H1 (cell line): Measurements from ENCODE around the gene TGFA. TPM values are rescaled to one million over a fixed set of nuclear protein-coding genes. Genes with fewer than 3 reads are reported as not detected.

Experiments
- CTCF ChIA-PET: fragments of 300-600 bp; sonication (Branson Sonifier 250); formaldehyde crosslinking; loops from one replicate; lab custom pipeline; 2021; ENCODE audit not compliant: partially characterized antibody; lab: Charles Lee
- POLR2A ChIA-PET: fragments of 300-600 bp; sonication (Branson Sonifier 250); formaldehyde crosslinking; loops from one replicate; lab custom pipeline; 2021; ENCODE audit warnings: inconsistent platforms; ENCODE audit not compliant: partially characterized antibody; lab: Charles Lee
- DNase-seq, 2 experiments: peaks; one replicate each; pipeline versions ENCODE4 v3.0.0 to v3.0.0-alpha.2; 2010 to 2022; ENCODE audit warnings: low spot score in 2 of 2, low read depth in 1 of 2, mixed read lengths in 1 of 2
- FAIRE-seq: peaks from 2 replicates; lab custom pipeline; 2011; peaks lifted over from hg19 to GRCh38; lab: Jason Lieb, UNC
- H2AFZ ChIP-seq: 2 replicates; pipeline ENCODE4 v1.8.1; 2012; ENCODE audit warnings: low read length, inconsistent platforms
- H2AK5ac ChIP-seq: 2 replicates; pipeline ENCODE4 v1.6.1; 2013; ENCODE audit warnings: low read depth, low read length
- H2BK120ac ChIP-seq: replicated peaks from 2 replicates; pipeline ENCODE3; 2013; ENCODE audit warnings: low read depth, low read length, inconsistent platforms
- H2BK12ac ChIP-seq: 2 replicates; pipeline ENCODE4 v1.6.1; 2013; ENCODE audit warnings: low read depth, low read length
- H2BK15ac ChIP-seq: 2 replicates; pipeline ENCODE4 v1.6.1; 2013; ENCODE audit warnings: low read length
- H2BK20ac ChIP-seq: 2 replicates; pipeline ENCODE4 v1.6.1; 2013; ENCODE audit warnings: low read length
- H2BK5ac ChIP-seq: 2 replicates; pipeline ENCODE4 v1.6.1; 2013; ENCODE audit warnings: low read depth, low read length
- H3K14ac ChIP-seq: 2 replicates; pipeline ENCODE4 v1.6.1; 2013; ENCODE audit warnings: inconsistent platforms; ENCODE audit not compliant: insufficient read length
- H3K18ac ChIP-seq: 2 replicates; pipeline ENCODE4 v1.6.1; 2013; ENCODE audit warnings: low read length; ENCODE audit errors: extremely low read depth
- H3K23ac ChIP-seq: 2 replicates; pipeline ENCODE4 v1.6.1; 2013; ENCODE audit warnings: inconsistent platforms; ENCODE audit not compliant: insufficient read length
- H3K23me2 ChIP-seq: 2 replicates; pipeline ENCODE4 v1.6.1; 2013; ENCODE audit warnings: low read depth, low read length
- H3K27ac ChIP-seq: 2 replicates; pipeline ENCODE4 v1.6.1; 2011; ENCODE audit warnings: low read depth, low read length, inconsistent platforms
- H3K27me3 ChIP-seq, 4 experiments: replicated peaks in 1 of 4; 1 replicate in 1 of 4; 2 replicates in 3 of 4; pipeline versions ENCODE4 v1.6.1 to v1.8.1; 2011 to 2013; ENCODE audit warnings: low read length in 3 of 4, mild to moderate bottlenecking in 3 of 4, inconsistent platforms in 2 of 4, mixed read lengths in 2 of 4, moderate library complexity in 1 of 4; ENCODE audit not compliant: control insufficient read depth in 3 of 4, insufficient read depth in 3 of 4; ENCODE audit errors: extremely low read depth in 1 of 4
- H3K36me3 ChIP-seq, 4 experiments: 2 replicates each; pipeline versions ENCODE4 v1.6.1 to v1.8.1; 2011 to 2013; ENCODE audit warnings: mild to moderate bottlenecking in 4 of 4, low read length in 3 of 4, moderate library complexity in 2 of 4, control low read depth in 1 of 4, inconsistent platforms in 1 of 4; ENCODE audit not compliant: insufficient read depth in 4 of 4, control insufficient read depth in 2 of 4
- H3K4ac ChIP-seq: replicated peaks from 2 replicates; pipeline ENCODE3; 2013; ENCODE audit warnings: low read length, low read depth, mixed read lengths, inconsistent platforms; ENCODE audit not compliant: insufficient read length
- H3K4me1 ChIP-seq, 4 experiments: replicated peaks in 1 of 4; 1 replicate in 1 of 4; 2 replicates in 3 of 4; pipeline versions ENCODE4 v1.6.1 to v1.8.1; 2011 to 2013; ENCODE audit warnings: low read length in 3 of 4, inconsistent platforms in 2 of 4, mixed read lengths in 1 of 4; ENCODE audit not compliant: insufficient read depth in 4 of 4, control insufficient read depth in 3 of 4
- H3K4me2 ChIP-seq, 2 experiments: 2 replicates each; pipeline versions ENCODE4 v1.6.1 to v1.8.1; 2011 to 2013; ENCODE audit warnings: low read depth in 2 of 2, low read length in 2 of 2, control low read depth in 1 of 2, inconsistent platforms in 1 of 2, mild to moderate bottlenecking in 1 of 2; ENCODE audit not compliant: insufficient read depth in 1 of 2
- H3K4me3 ChIP-seq, 4 experiments: fragments of 200-600, 300-600 bp in 1 of 4; sonication (generic), shearing (Covaris generic), sonication (Bioruptor Twin) in 1 of 4; 2 replicates each; pipeline versions ENCODE4 v1.5.1 to v1.8.1; 2011 to 2016; ENCODE audit warnings: low read length in 4 of 4, low read depth in 3 of 4, control low read depth in 2 of 4, inconsistent platforms in 2 of 4, mild to moderate bottlenecking in 2 of 4, mixed read lengths in 1 of 4, moderate library complexity in 1 of 4; ENCODE audit not compliant: insufficient read depth in 2 of 4; ENCODE audit errors: extremely low read depth in 1 of 4
- H3K56ac ChIP-seq: replicated peaks from 2 replicates; pipeline ENCODE3; 2013; ENCODE audit warnings: low read depth, mild to moderate bottlenecking, mixed read lengths, low read length, inconsistent platforms; ENCODE audit not compliant: insufficient read length
- H3K79me1 ChIP-seq: 2 replicates; pipeline ENCODE4 v1.6.1; 2013; ENCODE audit warnings: low read depth, low read length, control low read depth
- H3K79me2 ChIP-seq, 2 experiments: 2 replicates each; pipeline versions ENCODE4 v1.6.1 to v1.8.1; 2012 to 2013; ENCODE audit warnings: low read length in 2 of 2, mild to moderate bottlenecking in 2 of 2, inconsistent platforms in 1 of 2; ENCODE audit not compliant: insufficient read depth in 2 of 2, control insufficient read depth in 1 of 2
- H3K9ac ChIP-seq, 4 experiments: replicated peaks in 1 of 4; 1 replicate in 1 of 4; 2 replicates in 3 of 4; pipeline versions ENCODE4 v1.6.1 to v1.8.1; 2011 to 2013; ENCODE audit warnings: low read depth in 3 of 4, low read length in 3 of 4, control low read depth in 2 of 4, mild to moderate bottlenecking in 2 of 4, moderate library complexity in 2 of 4, inconsistent platforms in 1 of 4; ENCODE audit errors: extremely low read depth in 1 of 4
- H3K9me3 ChIP-seq, 2 experiments: 2 replicates each; pipeline versions ENCODE4 v1.6.1 to v1.8.1; 2012 to 2013; ENCODE audit warnings: mild to moderate bottlenecking in 2 of 2, moderate library complexity in 2 of 2, control low read depth in 1 of 2, inconsistent platforms in 1 of 2, low read depth in 1 of 2, low read length in 1 of 2, mixed read lengths in 1 of 2; ENCODE audit not compliant: insufficient read depth in 2 of 2
- H4K20me1 ChIP-seq, 2 experiments: replicated peaks in 1 of 2; 2 replicates each; pipeline versions ENCODE3 to v1.8.1; 2011 to 2013; ENCODE audit warnings: inconsistent platforms in 2 of 2, low read length in 2 of 2, mild to moderate bottlenecking in 1 of 2; ENCODE audit not compliant: insufficient read depth in 2 of 2, control insufficient read depth in 1 of 2
- H4K5ac ChIP-seq: 2 replicates; pipeline ENCODE4 v1.6.1; 2013; ENCODE audit warnings: low read length, low read depth, mixed read lengths, inconsistent platforms; ENCODE audit not compliant: insufficient read length
- H4K8ac ChIP-seq: 2 replicates; pipeline ENCODE4 v1.8.0; 2013; ENCODE audit warnings: mild to moderate bottlenecking, moderate library complexity, low read length, inconsistent platforms; ENCODE audit not compliant: insufficient read depth; ENCODE audit errors: extremely low read depth
- H4K91ac ChIP-seq: replicated peaks from 2 replicates; pipeline ENCODE3; 2013; ENCODE audit warnings: low read length, mixed read lengths, inconsistent platforms; ENCODE audit not compliant: insufficient read length
- CBX8 ChIP-seq: fragments of 300-800, 300-1000 bp; sonication (generic); IDR thresholded peaks from 2 replicates; pipeline ENCODE4 v1.7.1; 2016; ENCODE audit warnings: low read depth, low read length, borderline replicate concordance
- KDM4A ChIP-seq: IDR thresholded peaks from one replicate; pipeline ENCODE4 v1.7.1; 2012; ENCODE audit warnings: low read depth, mild to moderate bottlenecking, moderate library complexity, low read length, inconsistent platforms; ENCODE audit not compliant: severe bottlenecking
- MAX ChIP-seq: IDR thresholded peaks from 2 replicates; pipeline ENCODE4 v1.6.1; 2012; ENCODE audit warnings: inconsistent platforms
- POLR2AphosphoS5 ChIP-seq: IDR thresholded peaks from 2 replicates; pipeline ENCODE4 v1.6.1; 2011; ENCODE audit warnings: low read depth, low read length
- RAD21 ChIP-seq, 2 experiments: IDR thresholded peaks in 1 of 2; conservative IDR thresholded peaks in 1 of 2; 2 replicates each; pipeline ENCODE4 v1.6.1; 2011; ENCODE audit warnings: low read depth in 2 of 2, low read length in 2 of 2, improper control_type of control experiment in 1 of 2, inconsistent platforms in 1 of 2, mild to moderate bottlenecking in 1 of 2, moderate library complexity in 1 of 2
- TEAD4 ChIP-seq: IDR thresholded peaks from 2 replicates; pipeline ENCODE4 v1.6.1; 2012; ENCODE audit warnings: low read depth, low read length, inconsistent platforms, mixed read lengths
- WGBS, 2 experiments: shearing (Covaris generic) in 1 of 2; methylation state at CpG; one replicate each; pipeline versions ENCODE4 v1.1.6 to v1.1.7; 2013 to 2015; ENCODE audit warnings: low lambda C conversion rate in 2 of 2, mixed read lengths in 2 of 2, inconsistent platforms in 1 of 2, low coverage in 1 of 2, missing lambda C conversion rate in 1 of 2; ENCODE audit not compliant: insufficient replicate concordance in 2 of 2, insufficient coverage in 1 of 2, insufficient read length in 1 of 2; ENCODE audit errors: extremely low coverage in 1 of 2, missing lambda C conversion rate in 1 of 2; 5-methylcytosine and 5-hydroxymethylcytosine counted together
- polyA plus RNA-seq, 7 experiments: library from polyadenylated mRNA; depleted of rRNA in 3 of 7; stranded (reverse) in 5 of 7; unstranded in 2 of 7; fragments of >200 nt in 5 of 7; fragments of 200-250 nt in 2 of 7; gene quantifications; 1 replicate in 5 of 7; 2 replicates in 1 of 7; 4 replicates in 1 of 7; pipeline versions ENCODE4 v1.2.1 to v1.2.3, GENCODE V29; 2011 to 2013; ENCODE audit warnings: missing spikeins in 2 of 7, mixed read lengths in 2 of 7
- total RNA-seq: library from RNA; stranded (reverse); fragmentation: NEBNext Ultra II Directional; extraction: Animal tissue kit (Norgen Biotek cat#: 25700); gene quantifications from 2 replicates; pipeline ENCODE4 v1.2.1, GENCODE V29; 2021

TGFA gene
- total and polyA plus RNA-seq, 2 of the 8 experiments (the other 6 are each of a cell fraction or from before 2014, with no cell fraction given), result 1.8 to 3.7 TPM

- Histone ChIP-seq H4K5ac (no peak overlapping the region), H2BK20ac (no peak overlapping the region), H3K9me3 (no peaks in the 10 kb centered on the region), H2AK5ac (no peak overlapping the region), H3K79me1 (no peaks in the 10 kb centered on the region), H4K8ac (no peak overlapping the region), H3K79me2 (no peaks in the 10 kb centered on the region), H3K18ac (no peak overlapping the region), H3K4me1 (no peaks in the 10 kb centered on the region), H3K4me3 (no peak overlapping the region), H4K91ac (no peak overlapping the region), H3K27me3 (peaks cover 0 to 10% (median 7%) of the 10 kb centered on the region in 4 experiments; a peak in 3 of 7 replicates), H3K23ac (no peak overlapping the region), H2AFZ (no peak overlapping the region), H3K36me3 (no peaks in the 10 kb centered on the region), H3K23me2 (no peaks in the 10 kb centered on the region), H3K56ac (no peak overlapping the region), H4K20me1 (no peaks in the 10 kb centered on the region), H3K27ac (no peak overlapping the region), H2BK15ac (no peak overlapping the region), H2BK120ac (no peak overlapping the region), H3K14ac (no peak overlapping the region), H2BK12ac (no peak overlapping the region), H2BK5ac (no peak overlapping the region), H3K4me2 (no peak overlapping the region), H3K9ac (no peak overlapping the region), H3K4ac (no peak overlapping the region)
- FAIRE-seq (no peak), DNase-seq (no peak)
- CTCF ChIA-PET, result interaction anchor here (0.6 to 1.0 kb wide), 2 partner anchors 50 to 157 kb away, joined by 3 read pairs; no protein-coding TSS in a partner anchor
- WGBS, 2 experiments, result 90% methylated on average over 4 of the region's 4 CpGs; no CpG with 5 or more reads in 1 of the 2 experiments
- POLR2A ChIA-PET, result no interaction called here
- no peak for TF ChIP-seq TEAD4
- TF ChIP-seq MAX, result no peak
- TF ChIP-seq POLR2AphosphoS5, result no peak
- no peak for TF ChIP-seq RAD21 (IDR thresholded peaks at IDR 0.05 in 1 of 2, conservative IDR thresholded peaks at IDR 0.05 in 1 of 2; ENCODE audit: low read depth in 2 of 2, low read length in 2 of 2)
- TF ChIP-seq KDM4A, result no peak
- TF ChIP-seq CBX8, result no peak
Observed at GRCh38 chr2:70448041-70448440, 105.6 kb downstream of the TGFA start.
